Upper lobe of right lung (tissue), 1 donor: Measurements from ENCODE around the gene ASXL2. TPM values are rescaled to one million over a fixed set of nuclear protein-coding genes. Genes with fewer than 3 reads are reported as not detected.
"Not testable (repeated sequence)": the region's sequence is repeated elsewhere in the genome, so short reads cannot be mapped to it uniquely, and the experiment has no call there.

ENCODE experiments used
- ATAC-seq: fragments of 200-7000 bp; cut with Tn5 transposase; one replicate; pipeline ENCODE4 v1.9.1; 2020; ENCODE audit warnings: mild to moderate bottlenecking, moderate library complexity
- DNase-seq: peaks from one replicate; pipeline ENCODE4 v3.0.0-alpha.2; 2020
- H3K27ac ChIP-seq: fragments of 200-600 bp; one replicate; pipeline ENCODE4 v1.8.0; 2022
- H3K27me3 ChIP-seq: fragments of 200-600 bp; one replicate; pipeline ENCODE4 v1.8.0; 2022; ENCODE audit warnings: mild to moderate bottlenecking
- H3K36me3 ChIP-seq: fragments of 200-600 bp; one replicate; pipeline ENCODE4 v1.8.0; 2022
- H3K4me1 ChIP-seq: fragments of 200-600 bp; one replicate; pipeline ENCODE4 v1.8.0; 2022
- H3K4me3 ChIP-seq: fragments of 200-600 bp; one replicate; pipeline ENCODE4 v1.8.0; 2022; ENCODE audit warnings: mild to moderate bottlenecking
- H3K9me3 ChIP-seq: fragments of 200-600 bp; one replicate; pipeline ENCODE4 v1.8.0; 2022
- CTCF ChIP-seq: fragments of 200-600 bp; IDR thresholded peaks from one replicate; pipeline ENCODE4 v1.8.0; 2022; ENCODE audit warnings: antibody characterized with exemption
- intact Hi-C: fragments of 100-400 bp; cut with DNase I; formaldehyde crosslinking; loops from one replicate; pipeline ENCODE4 v1.11.0; 2022
- total RNA-seq: library from RNA; stranded (reverse); fragmentation: NEBNext Ultra II Directional; extraction: Animal tissue kit (Norgen Biotek cat#: 25700); gene quantifications from one replicate; pipeline ENCODE4 v1.2.1, GENCODE V29; 2021
- donor health status: DM: no; HTN: yes; CAD: no; lungs with severe emphysema.

ASXL2 gene
- total RNA-seq, 1 donor from 2014 or later, result 34.3 TPM

GRCh38 chr2:25917832-25918231 lies 39.5 kb upstream of the ASXL2 start:
- Histone ChIP-seq H3K4me1 (no peaks in the 10 kb centered on the region), H3K9me3 (no peaks in the 10 kb centered on the region), H3K27ac (no peak overlapping the region), H3K4me3 (no peak overlapping the region), H3K36me3 (no peaks in the 10 kb centered on the region), H3K27me3 (no peaks in the 10 kb centered on the region)
- TF ChIP-seq CTCF, result no peak
- intact Hi-C loops, result no loop called here
- DNase-seq (no peak), ATAC-seq (no peak)

GRCh38 chr2:25917411-25917810 lies 39.1 kb upstream of the ASXL2 start:
- DNase-seq, H3K27ac ChIP-seq, H3K27me3 ChIP-seq, H3K36me3 ChIP-seq, H3K4me1 ChIP-seq, ATAC-seq, intact Hi-C loops, H3K4me3 ChIP-seq, H3K9me3 ChIP-seq: not testable (repeated sequence)

- H3K4me1 ChIP-seq, H3K27ac ChIP-seq: not testable (repeated sequence)
These were observed 37.9 kb upstream of the ASXL2 start for GRCh38 chr2:25915944-25916772.

GRCh38 chr2:25915411-25915810 lies 37.1 kb upstream of the ASXL2 start:
- DNase-seq, H3K4me1 ChIP-seq, H3K36me3 ChIP-seq, intact Hi-C loops, H3K4me3 ChIP-seq, H3K9me3 ChIP-seq, H3K27me3 ChIP-seq, ATAC-seq, H3K27ac ChIP-seq: not testable (repeated sequence)

More at GRCh38 chr2:25915944-25916772, 37.9 kb upstream of the ASXL2 start:
- DNase-seq, H3K9me3 ChIP-seq, H3K36me3 ChIP-seq, intact Hi-C loops, H3K4me3 ChIP-seq, ATAC-seq, H3K27me3 ChIP-seq: not testable (repeated sequence)

- DNase-seq, H3K4me3 ChIP-seq, ATAC-seq, H3K27me3 ChIP-seq, H3K9me3 ChIP-seq, H3K4me1 ChIP-seq, H3K27ac ChIP-seq, H3K36me3 ChIP-seq, intact Hi-C loops: not testable (repeated sequence)
These were observed 35.3 kb upstream of the ASXL2 start for GRCh38 chr2:25913696-25913973.

GRCh38 chr2:25912851-25913695 lies 34.8 kb upstream of the ASXL2 start:
- intact Hi-C loops, result no loop called here
- no peak overlapping the region for H3K27ac ChIP-seq
- H3K4me3 ChIP-seq, result no peak overlapping the region
- no peaks in the 10 kb centered on the region for H3K36me3 ChIP-seq
- H3K27me3 ChIP-seq, result no peaks in the 10 kb centered on the region
- DNase-seq (no peak), ATAC-seq (no peak)
- no peaks in the 10 kb centered on the region for H3K9me3 ChIP-seq
- no peaks in the 10 kb centered on the region for H3K4me1 ChIP-seq
- no peak for TF ChIP-seq CTCF

GRCh38 chr2:25909574-25909973 lies 31.3 kb upstream of the ASXL2 start:
- DNase-seq, H3K4me1 ChIP-seq, H3K27me3 ChIP-seq, H3K36me3 ChIP-seq, ATAC-seq, H3K27ac ChIP-seq, H3K4me3 ChIP-seq, H3K9me3 ChIP-seq, intact Hi-C loops: not testable (repeated sequence)

- H3K27me3 ChIP-seq, result no peaks in the 10 kb centered on the region
- ATAC-seq, result no peak
These were observed 26.8 kb upstream of the ASXL2 start for GRCh38 chr2:25905126-25905525.

More at GRCh38 chr2:25905126-25905525, 26.8 kb upstream of the ASXL2 start:
- no peak for TF ChIP-seq CTCF
- intact Hi-C loops, result no loop called here
- Histone ChIP-seq H3K36me3 (no peaks in the 10 kb centered on the region), H3K4me3 (no peak overlapping the region), H3K4me1 (no peaks in the 10 kb centered on the region), H3K27ac (no peak overlapping the region), H3K9me3 (no peaks in the 10 kb centered on the region)
- DNase-seq, result no peak
